GM23338 (cell line): ENCODE data around the gene CHSY1. TPM values are rescaled to one million over a fixed set of nuclear protein-coding genes. Genes with fewer than 3 reads are reported as not detected.

Experiments
- ATAC-seq: fragments of 200-7000 bp; cut with Tn5 transposase; 3 replicates; pipeline ENCODE4 v1.9.1; 2020
- DNase-seq: peaks from one replicate; pipeline ENCODE4 v3.0.0-alpha.2; 2015; ENCODE audit warnings: low spot score
- H2AFZ ChIP-seq: fragments of 200-600 bp; sonication (generic); 2 replicates; pipeline ENCODE4 v1.8.0; 2016; ENCODE audit warnings: antibody characterized with exemption, mild to moderate bottlenecking, moderate library complexity
- H3F3A ChIP-seq: fragments of 200-600 bp; sonication (generic); replicated peaks from 2 replicates; pipeline ENCODE4 v1.8.0; 2017; ENCODE audit warnings: antibody characterized with exemption, mixed run types, low read depth
- H3K27ac ChIP-seq: fragments of 200-600 bp; sonication (generic); 2 replicates; pipeline ENCODE4 v1.6.1; 2016; ENCODE audit warnings: low read depth
- H3K27me3 ChIP-seq: fragments of 200-600 bp; sonication (generic); 2 replicates; pipeline ENCODE4 v1.8.0; 2016; ENCODE audit warnings: mild to moderate bottlenecking, mixed run types, moderate library complexity; ENCODE audit not compliant: insufficient read depth
- H3K36me3 ChIP-seq: fragments of 200-600 bp; sonication (generic); 2 replicates; pipeline ENCODE4 v1.8.0; 2016; ENCODE audit warnings: mild to moderate bottlenecking; ENCODE audit not compliant: insufficient read depth
- H3K4me1 ChIP-seq: fragments of 200-600 bp; sonication (generic); 2 replicates; pipeline ENCODE4 v1.8.0; 2016; ENCODE audit warnings: mild to moderate bottlenecking, moderate library complexity; ENCODE audit not compliant: insufficient read depth
- H3K4me2 ChIP-seq: fragments of 200-600 bp; sonication (generic); 2 replicates; pipeline ENCODE4 v1.7.1; 2017; ENCODE audit warnings: mixed run types
- H3K4me3 ChIP-seq: fragments of 200-600 bp; sonication (generic); 2 replicates; pipeline ENCODE4 v1.6.1; 2016; ENCODE audit warnings: mixed run types
- H3K79me2 ChIP-seq: fragments of 200-600 bp; sonication (generic); replicated peaks from 2 replicates; pipeline ENCODE4 v1.8.0; 2017; ENCODE audit warnings: mild to moderate bottlenecking; ENCODE audit not compliant: insufficient read depth
- H3K9me2 ChIP-seq: fragments of 200-600 bp; sonication (generic); 2 replicates; pipeline ENCODE4 v1.8.0; 2017; ENCODE audit not compliant: insufficient read depth
- H4K20me1 ChIP-seq: fragments of 200-600 bp; sonication (generic); replicated peaks from 2 replicates; pipeline ENCODE4 v1.8.0; 2017; ENCODE audit warnings: mild to moderate bottlenecking; ENCODE audit not compliant: insufficient read depth
- H3K27ac Mint-ChIP-seq: 2 replicates; pipeline ENCODE4 v1.8.0; 2020; ENCODE audit warnings: inconsistent platforms, mild to moderate bottlenecking, moderate library complexity, mixed read lengths
- H3K27me3 Mint-ChIP-seq: 3 replicates; pipeline ENCODE4 v1.8.0; 2022; ENCODE audit warnings: low read depth, mild to moderate bottlenecking, moderate library complexity, mixed read lengths, inconsistent platforms; ENCODE audit not compliant: insufficient read depth, poor library complexity
- H3K36me3 Mint-ChIP-seq: 3 replicates; pipeline ENCODE4 v1.8.0; 2021; ENCODE audit warnings: low read depth, mild to moderate bottlenecking, inconsistent platforms, moderate library complexity, mixed read lengths
- H3K4me1 Mint-ChIP-seq: 3 replicates; pipeline ENCODE4 v1.8.0; 2020; ENCODE audit warnings: mild to moderate bottlenecking, inconsistent platforms, mixed read lengths
- H3K4me3 Mint-ChIP-seq: 3 replicates; pipeline ENCODE4 v1.8.0; 2021; ENCODE audit warnings: moderate library complexity, mild to moderate bottlenecking, inconsistent platforms, mixed read lengths
- H3K9me3 Mint-ChIP-seq: 3 replicates; pipeline ENCODE4 v1.8.0; 2020; ENCODE audit warnings: moderate library complexity, mild to moderate bottlenecking, inconsistent platforms, mixed read lengths
- EZH2phosphoT487 ChIP-seq: fragments of 200-600 bp; sonication (generic); IDR thresholded peaks from one replicate; pipeline ENCODE4 v1.8.1; 2018; ENCODE audit warnings: antibody characterized with exemption; ENCODE audit not compliant: unreplicated experiment
- JUNB ChIP-seq: IDR thresholded peaks from one replicate; pipeline ENCODE4 v1.6.1; 2016; ENCODE audit warnings: antibody characterized with exemption; ENCODE audit not compliant: unreplicated experiment
- polyA plus RNA-seq: library from polyadenylated mRNA; unstranded; fragments of >200 nt; fragmentation: Nextera tagmentation; extraction: Ambion mirVana; gene quantifications from 2 replicates; pipeline ENCODE4 v1.2.1, GENCODE V29; 2016
- total RNA-seq: library from RNA; depleted of rRNA; stranded (reverse); fragments of >200 nt; shearing (Covaris generic); gene quantifications from 2 replicates; pipeline ENCODE4 v1.2.3, GENCODE V29; 2014
- TF ChIP-seq, protein P1 (sequence below): IDR thresholded peaks from one replicate; pipeline ENCODE4 v1.6.1; 2018; ENCODE audit warnings: antibody characterized with exemption; ENCODE audit not compliant: unreplicated experiment
- TF ChIP-seq, protein P2 (sequence below), 2 experiments: fragments of 200-600 bp in 1 of 2; sonication (generic) in 1 of 2; conservative IDR thresholded peaks; 2 replicates each; pipeline versions ENCODE4 v1.5.1 to v1.6.1; 2016 to 2017; ENCODE audit warnings: antibody characterized with exemption in 2 of 2, low read depth in 2 of 2, mild to moderate bottlenecking in 2 of 2, moderate library complexity in 1 of 2

The CHSY1 gene
- total and polyA plus RNA-seq, 2 experiments from 2014 or later, result 9.8 to 47.7 TPM

GRCh38 chr15:101168898-101169494 is 82.9 kb downstream of the CHSY1 start:
- Histone ChIP-seq H3K4me1 (peaks cover 7% of the 10 kb centered on the region; the same call in 1 of the 2 replicates), H3K9me2 (no peaks in the 10 kb centered on the region), H3F3A (peaks cover 7% of the 10 kb centered on the region; the same call in 1 of the 2 replicates), H3K4me2 (no peak overlapping the region), H3K27me3 (no peaks in the 10 kb centered on the region), H2AFZ (no peak overlapping the region), H4K20me1 (no peaks in the 10 kb centered on the region), H3K36me3 (peaks cover 15% of the 10 kb centered on the region), H3K4me3 (no peak overlapping the region), H3K27ac (no peak overlapping the region), H3K79me2 (no peaks in the 10 kb centered on the region)
- no peak for ATAC-seq
- TF ChIP-seq JUNB, result no peak
- Mint-ChIP-seq H3K9me3 (peaks cover 36% of the 10 kb centered on the region), H3K36me3 (peaks cover 26% of the 10 kb centered on the region), H3K4me3 (no peak overlapping the region), H3K27ac (no peak overlapping the region), H3K4me1 (peaks cover 23% of the 10 kb centered on the region), H3K27me3 (peaks cover 13% of the 10 kb centered on the region)
- DNase-seq, result no peak

DNA sequence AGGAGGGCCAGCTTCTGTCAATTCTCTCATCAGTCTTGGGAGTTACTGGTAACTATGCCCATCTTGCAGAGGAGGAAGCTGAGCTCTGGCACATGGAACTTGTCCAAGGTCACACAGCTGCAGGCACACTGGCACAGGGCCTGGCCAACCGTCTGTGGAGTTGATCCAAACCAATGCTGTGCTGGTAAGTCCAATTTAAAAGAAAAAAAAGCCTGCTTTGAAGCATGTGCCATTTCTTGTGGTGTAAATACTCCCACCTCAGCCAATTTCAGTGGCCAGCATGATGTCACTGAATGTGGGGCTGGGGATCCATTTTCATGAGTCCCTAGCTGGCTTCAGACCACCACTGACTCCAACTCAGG is 83.4 kb downstream of the CHSY1 start:
- Histone ChIP-seq H3K4me2 (no peak overlapping the region), H4K20me1 (no peaks in the 10 kb centered on the region), H3K27me3 (no peaks in the 10 kb centered on the region), H3K79me2 (no peaks in the 10 kb centered on the region), H3F3A (0 out of 2 replicates have a peak, but pooled peaks cover 3% of the 10 kb centered on the region), H3K4me1 (peaks cover 7% of the 10 kb centered on the region; the same call in 1 of the 2 replicates), H3K27ac (no peak overlapping the region), H2AFZ (no peak overlapping the region), H3K9me2 (no peaks in the 10 kb centered on the region), H3K4me3 (no peak overlapping the region), H3K36me3 (peaks cover 15% of the 10 kb centered on the region)
- DNase-seq (no peak), ATAC-seq (no peak)
- TF ChIP-seq EZH2phosphoT487 (no peak), JUNB (no peak)
- TF ChIP-seq, protein P1, sequence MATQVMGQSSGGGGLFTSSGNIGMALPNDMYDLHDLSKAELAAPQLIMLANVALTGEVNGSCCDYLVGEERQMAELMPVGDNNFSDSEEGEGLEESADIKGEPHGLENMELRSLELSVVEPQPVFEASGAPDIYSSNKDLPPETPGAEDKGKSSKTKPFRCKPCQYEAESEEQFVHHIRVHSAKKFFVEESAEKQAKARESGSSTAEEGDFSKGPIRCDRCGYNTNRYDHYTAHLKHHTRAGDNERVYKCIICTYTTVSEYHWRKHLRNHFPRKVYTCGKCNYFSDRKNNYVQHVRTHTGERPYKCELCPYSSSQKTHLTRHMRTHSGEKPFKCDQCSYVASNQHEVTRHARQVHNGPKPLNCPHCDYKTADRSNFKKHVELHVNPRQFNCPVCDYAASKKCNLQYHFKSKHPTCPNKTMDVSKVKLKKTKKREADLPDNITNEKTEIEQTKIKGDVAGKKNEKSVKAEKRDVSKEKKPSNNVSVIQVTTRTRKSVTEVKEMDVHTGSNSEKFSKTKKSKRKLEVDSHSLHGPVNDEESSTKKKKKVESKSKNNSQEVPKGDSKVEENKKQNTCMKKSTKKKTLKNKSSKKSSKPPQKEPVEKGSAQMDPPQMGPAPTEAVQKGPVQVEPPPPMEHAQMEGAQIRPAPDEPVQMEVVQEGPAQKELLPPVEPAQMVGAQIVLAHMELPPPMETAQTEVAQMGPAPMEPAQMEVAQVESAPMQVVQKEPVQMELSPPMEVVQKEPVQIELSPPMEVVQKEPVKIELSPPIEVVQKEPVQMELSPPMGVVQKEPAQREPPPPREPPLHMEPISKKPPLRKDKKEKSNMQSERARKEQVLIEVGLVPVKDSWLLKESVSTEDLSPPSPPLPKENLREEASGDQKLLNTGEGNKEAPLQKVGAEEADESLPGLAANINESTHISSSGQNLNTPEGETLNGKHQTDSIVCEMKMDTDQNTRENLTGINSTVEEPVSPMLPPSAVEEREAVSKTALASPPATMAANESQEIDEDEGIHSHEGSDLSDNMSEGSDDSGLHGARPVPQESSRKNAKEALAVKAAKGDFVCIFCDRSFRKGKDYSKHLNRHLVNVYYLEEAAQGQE, result no peak
- TF ChIP-seq, protein P2, sequence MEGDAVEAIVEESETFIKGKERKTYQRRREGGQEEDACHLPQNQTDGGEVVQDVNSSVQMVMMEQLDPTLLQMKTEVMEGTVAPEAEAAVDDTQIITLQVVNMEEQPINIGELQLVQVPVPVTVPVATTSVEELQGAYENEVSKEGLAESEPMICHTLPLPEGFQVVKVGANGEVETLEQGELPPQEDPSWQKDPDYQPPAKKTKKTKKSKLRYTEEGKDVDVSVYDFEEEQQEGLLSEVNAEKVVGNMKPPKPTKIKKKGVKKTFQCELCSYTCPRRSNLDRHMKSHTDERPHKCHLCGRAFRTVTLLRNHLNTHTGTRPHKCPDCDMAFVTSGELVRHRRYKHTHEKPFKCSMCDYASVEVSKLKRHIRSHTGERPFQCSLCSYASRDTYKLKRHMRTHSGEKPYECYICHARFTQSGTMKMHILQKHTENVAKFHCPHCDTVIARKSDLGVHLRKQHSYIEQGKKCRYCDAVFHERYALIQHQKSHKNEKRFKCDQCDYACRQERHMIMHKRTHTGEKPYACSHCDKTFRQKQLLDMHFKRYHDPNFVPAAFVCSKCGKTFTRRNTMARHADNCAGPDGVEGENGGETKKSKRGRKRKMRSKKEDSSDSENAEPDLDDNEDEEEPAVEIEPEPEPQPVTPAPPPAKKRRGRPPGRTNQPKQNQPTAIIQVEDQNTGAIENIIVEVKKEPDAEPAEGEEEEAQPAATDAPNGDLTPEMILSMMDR (conservative IDR thresholded peaks at IDR 0.05; ENCODE audit: low read depth in 2 of 2), result no peak
- Mint-ChIP-seq H3K27me3 (peaks cover 9% of the 10 kb centered on the region), H3K36me3 (peaks cover 24% of the 10 kb centered on the region), H3K4me1 (peaks cover 19% of the 10 kb centered on the region), H3K9me3 (peaks cover 38% of the 10 kb centered on the region), H3K4me3 (no peak overlapping the region), H3K27ac (no peak overlapping the region)
